Spleen (tissue), 11 donors: ENCODE results near the gene KIF17. TPM values are rescaled to one million over a fixed set of nuclear protein-coding genes. Genes with fewer than 3 reads are reported as not detected.
"Not testable (repeated sequence)": the region's sequence is repeated elsewhere in the genome, so short reads cannot be mapped to it uniquely, and the experiment has no call there.

Source experiments
- DNase-seq: peaks from one replicate; pipeline ENCODE4 v3.0.0-alpha.2; 2020
- H3K27ac ChIP-seq, 8 donors: fragments of 200-600 bp; sonication (generic) in 7 of 8; 1 replicate in 4 of 8; 2 replicates in 4 of 8; pipeline versions ENCODE4 v1.5.0 to v1.8.0; 2016 to 2021; ENCODE audit warnings: inconsistent platforms in 4 of 8, mild to moderate bottlenecking in 4 of 8, moderate library complexity in 1 of 8
- H3K27me3 ChIP-seq, 7 donors: fragments of 200-600 bp; sonication (generic) in 6 of 7; replicated peaks in 1 of 7; 1 replicate in 4 of 7; 2 replicates in 3 of 7; pipeline versions ENCODE4 v1.5.0 to v1.8.0; 2016 to 2021; ENCODE audit warnings: inconsistent platforms in 3 of 7, mild to moderate bottlenecking in 1 of 7
- H3K36me3 ChIP-seq, 6 donors: fragments of 200-600 bp; sonication (generic) in 5 of 6; 1 replicate in 4 of 6; 2 replicates in 2 of 6; pipeline versions ENCODE4 v1.5.0 to v1.8.0; 2016 to 2021; ENCODE audit warnings: inconsistent platforms in 2 of 6
- H3K4me1 ChIP-seq, 6 donors: fragments of 200-600 bp; sonication (generic) in 5 of 6; 1 replicate in 3 of 6; 2 replicates in 3 of 6; pipeline versions ENCODE4 v1.5.0 to v1.8.0; 2016 to 2021; ENCODE audit warnings: inconsistent platforms in 3 of 6
- H3K4me3 ChIP-seq, 8 donors: fragments of 200-600 bp; sonication (generic) in 7 of 8; 1 replicate in 4 of 8; 2 replicates in 4 of 8; pipeline versions ENCODE4 v1.5.0 to v1.8.0; 2016 to 2021; ENCODE audit warnings: inconsistent platforms in 4 of 8, mild to moderate bottlenecking in 4 of 8, moderate library complexity in 2 of 8
- H3K9me3 ChIP-seq, 8 donors: fragments of 200-600 bp; sonication (generic) in 7 of 8; 1 replicate in 4 of 8; 2 replicates in 4 of 8; pipeline versions ENCODE4 v1.5.0 to v1.8.0; 2016 to 2021; ENCODE audit warnings: inconsistent platforms in 4 of 8
- CTCF ChIP-seq, 11 experiments: fragments of 200-600 bp in 7 of 11; fragments of 450-650 bp in 4 of 11; sonication (generic) in 4 of 11; IDR thresholded peaks in 8 of 11; conservative IDR thresholded peaks in 3 of 11; 1 replicate in 7 of 11; 2 replicates in 4 of 11; pipeline versions ENCODE4 v1.4.0 to v1.8.0; 2016 to 2021; ENCODE audit warnings: antibody characterized with exemption in 11 of 11, inconsistent platforms in 4 of 11, mild to moderate bottlenecking in 1 of 11
- POLR2A ChIP-seq, 3 donors: fragments of 450-650 bp; IDR thresholded peaks; one replicate each; pipeline ENCODE4 v1.5.1; 2017; ENCODE audit warnings: antibody characterized with exemption in 3 of 3, mild to moderate bottlenecking in 1 of 3
- POLR2AphosphoS5 ChIP-seq, 3 donors: sonication (generic); formaldehyde crosslinking; IDR thresholded peaks; one replicate each; pipeline ENCODE4 v1.5.1; 2017; ENCODE audit warnings: antibody characterized with exemption in 3 of 3
- WGBS, 5 donors: extraction: QIAGEN DNeasy Blood & Tissue Kit in 3 of 5; methylation state at CpG; one replicate each; pipeline versions ENCODE4 v1.1.5 to v1.1.7; 2013 to 2018; 5-methylcytosine and 5-hydroxymethylcytosine counted together
- intact Hi-C: fragments of 100-400 bp; cut with DNase I; formaldehyde crosslinking; loops from one replicate; pipeline ENCODE4 v1.15.0; 2023; ENCODE audit warnings: low total_unique reads
- polyA plus RNA-seq, 3 donors: library from polyadenylated mRNA; stranded (reverse); fragments of 200-250 nt; gene quantifications; one replicate each; pipeline ENCODE4 v1.2.1, GENCODE V29; 2013
- total RNA-seq, 7 donors: library from RNA; depleted of rRNA in 3 of 7; stranded (reverse); fragments of >200 nt in 3 of 7; fragmentation: NEBNext Ultra II Directional in 4 of 7; extraction: Animal tissue kit (Norgen Biotek cat#: 25700) in 4 of 7; gene quantifications; one replicate each; pipeline versions ENCODE4 v1.1.0 to v1.2.1, GENCODE V29; 2016 to 2021
- donor health status: healthy with polysubstance abuse.
- donor health status: DM: no; HTN: no; CAD: no; lungs with moderate emphysema.
- donor health status: DM: no; HTN: no; CAD: no.
- donor health status: Bipolar disorder and iron deficiency.
- donor health status: healthy.
- donor health status: DM: no; HTN: no; CAD: no.
- donor health status: DM: yes; HTN: yes; CAD: no.

Gene KIF17
- total and polyA plus RNA-seq, 10 donors: 8.3 to 82.2 (median 47.6) TPM

GRCh38 chr1:20720631-20721091, 2.9 kb upstream of the KIF17 start:
- DNase-seq: peak; percentile 58
- 87 to 94% (median 90%) methylated on average over 7 to 12 of the region's 12 CpGs for WGBS, 5 donors
- Histone ChIP-seq H3K4me1 (peaks cover 3 to 14% (median 13%) of the 10 kb centered on the region in 6 donors), H3K27ac (no peak overlapping the region), H3K9me3 (no peaks in the 10 kb centered on the region), H3K4me3 (no peak overlapping the region), H3K27me3 (peaks cover 0 to 31% (median 17%) of the 10 kb centered on the region in 7 donors), H3K36me3 (no peaks in the 10 kb centered on the region)
- intact Hi-C loops: no loop called here
- TF ChIP-seq CTCF (IDR thresholded peaks at IDR 0.05 in 8 of 11, conservative IDR thresholded peaks at IDR 0.05 in 3 of 11): no peak
- no peak for TF ChIP-seq POLR2AphosphoS5 (IDR thresholded peaks at IDR 0.05)
- no peak for TF ChIP-seq POLR2A (IDR thresholded peaks at IDR 0.05)

GRCh38 chr1:20719871-20720620, 2.2 kb upstream of the KIF17 start:
- intact Hi-C loops: no loop called here
- peaks cover 3 to 14% (median 13%) of the 10 kb centered on the region in 6 donors for H3K4me1 ChIP-seq
- TF ChIP-seq CTCF (IDR thresholded peaks at IDR 0.05 in 8 of 11, conservative IDR thresholded peaks at IDR 0.05 in 3 of 11): no peak
- TF ChIP-seq POLR2AphosphoS5 (IDR thresholded peaks at IDR 0.05): no peak
- TF ChIP-seq POLR2A (IDR thresholded peaks at IDR 0.05): no peak
- no peak overlapping the region for H3K4me3 ChIP-seq
- peaks cover 0 to 37% (median 17%) of the 10 kb centered on the region in 7 donors for H3K27me3 ChIP-seq
- H3K36me3 ChIP-seq: no peaks in the 10 kb centered on the region
- H3K9me3 ChIP-seq: no peaks in the 10 kb centered on the region
- peak; percentile 29 for DNase-seq
- no peak overlapping the region for H3K27ac ChIP-seq
- 73 to 89% (median 75%) methylated on average over 5 of the region's 5 CpGs for WGBS, 5 donors

GRCh38 chr1:20719261-20719660, 1.5 kb upstream of the KIF17 start:
- no peak overlapping the region for H3K4me3 ChIP-seq
- no peaks in the 10 kb centered on the region for H3K9me3 ChIP-seq
- intact Hi-C loops: no loop called here
- peak; percentile 42 for DNase-seq
- peaks cover 0 to 43% (median 17%) of the 10 kb centered on the region in 7 donors for H3K27me3 ChIP-seq
- 84 to 87% (median 85%) methylated on average over 8 of the region's 8 CpGs for WGBS, 5 donors
- H3K27ac ChIP-seq: no peak overlapping the region
- TF ChIP-seq POLR2AphosphoS5 (IDR thresholded peaks at IDR 0.05) (no peak), POLR2A (IDR thresholded peaks at IDR 0.05) (no peak)
- H3K36me3 ChIP-seq: no peaks in the 10 kb centered on the region
- H3K4me1 ChIP-seq: peaks cover 3 to 14% (median 13%) of the 10 kb centered on the region in 6 donors

GRCh38 chr1:20718343-20718882, 606 bp upstream of the KIF17 start:
- intact Hi-C loops, H3K36me3 ChIP-seq, H3K9me3 ChIP-seq: not testable (repeated sequence)
- Histone ChIP-seq H3K27me3 (peaks cover 0 to 43% (median 17%) of the 10 kb centered on the region in 7 donors), H3K4me3 (peak overlapping the region in 7 of 8 donors; percentile 45 to 77 (median 53)), H3K27ac (peak overlapping the region in 1 of 8 donors; percentile 12), H3K4me1 (peaks cover 3 to 14% (median 13%) of the 10 kb centered on the region in 6 donors)
- WGBS, 5 donors: 63 to 89% (median 65%) methylated on average over 10 to 17 of the region's 17 CpGs
- DNase-seq: peak; percentile 29

GRCh38 chr1:20716232-20716631, 1.6 kb downstream of the KIF17 start:
- Histone ChIP-seq H3K4me3 (no peak overlapping the region), H3K27ac (no peak overlapping the region), H3K27me3 (peaks cover 0 to 43% (median 17%) of the 10 kb centered on the region in 7 donors), H3K9me3 (no peaks in the 10 kb centered on the region), H3K4me1 (peaks cover 3 to 17% (median 13%) of the 10 kb centered on the region in 6 donors), H3K36me3 (no peaks in the 10 kb centered on the region)
- DNase-seq: peak; percentile 47
- TF ChIP-seq CTCF (IDR thresholded peaks at IDR 0.05 in 8 of 11, conservative IDR thresholded peaks at IDR 0.05 in 3 of 11) (no peak), POLR2AphosphoS5 (IDR thresholded peaks at IDR 0.05) (no peak), POLR2A (IDR thresholded peaks at IDR 0.05) (no peak)
- intact Hi-C loops: no loop called here
- 85 to 92% (median 87%) methylated on average over 13 of the region's 13 CpGs for WGBS, 5 donors
